ENCODE measurements around the gene ATXN7.

ATXN7 gene

GRCh38 chr3:63909431-63909830 is 45.8 kb downstream of the ATXN7 start:
- DNase-seq, result no peak

- DNase-seq, result no peak
These were observed 46.3 kb downstream of the ATXN7 start for GRCh38 chr3:63910001-63910400.

DNA sequence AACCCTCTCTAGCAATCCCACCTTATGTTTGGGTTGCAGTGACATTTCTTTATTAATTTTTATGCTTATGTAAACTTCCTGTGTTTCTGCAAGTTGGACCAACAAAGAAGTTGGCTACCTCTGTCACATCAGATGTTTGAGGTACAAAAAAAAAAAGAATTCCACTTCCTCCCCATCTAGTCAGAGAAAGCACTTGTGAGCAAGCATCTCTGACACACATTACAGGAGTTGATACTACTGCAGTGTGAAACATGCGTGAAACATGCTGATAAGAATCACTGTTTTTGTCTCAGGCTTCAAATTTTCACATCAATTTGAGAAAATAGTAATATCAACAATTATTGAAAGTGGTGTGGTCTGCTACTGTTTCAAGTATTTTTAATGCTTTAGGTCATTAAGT is 47.2 kb downstream of the ATXN7 start:
- DNase-seq, result no peak

- DNase-seq, result peak in 1 of 2 experiments; percentile 37
These were observed 47.8 kb downstream of the ATXN7 start for GRCh38 chr3:63911509-63911872.

DNA sequence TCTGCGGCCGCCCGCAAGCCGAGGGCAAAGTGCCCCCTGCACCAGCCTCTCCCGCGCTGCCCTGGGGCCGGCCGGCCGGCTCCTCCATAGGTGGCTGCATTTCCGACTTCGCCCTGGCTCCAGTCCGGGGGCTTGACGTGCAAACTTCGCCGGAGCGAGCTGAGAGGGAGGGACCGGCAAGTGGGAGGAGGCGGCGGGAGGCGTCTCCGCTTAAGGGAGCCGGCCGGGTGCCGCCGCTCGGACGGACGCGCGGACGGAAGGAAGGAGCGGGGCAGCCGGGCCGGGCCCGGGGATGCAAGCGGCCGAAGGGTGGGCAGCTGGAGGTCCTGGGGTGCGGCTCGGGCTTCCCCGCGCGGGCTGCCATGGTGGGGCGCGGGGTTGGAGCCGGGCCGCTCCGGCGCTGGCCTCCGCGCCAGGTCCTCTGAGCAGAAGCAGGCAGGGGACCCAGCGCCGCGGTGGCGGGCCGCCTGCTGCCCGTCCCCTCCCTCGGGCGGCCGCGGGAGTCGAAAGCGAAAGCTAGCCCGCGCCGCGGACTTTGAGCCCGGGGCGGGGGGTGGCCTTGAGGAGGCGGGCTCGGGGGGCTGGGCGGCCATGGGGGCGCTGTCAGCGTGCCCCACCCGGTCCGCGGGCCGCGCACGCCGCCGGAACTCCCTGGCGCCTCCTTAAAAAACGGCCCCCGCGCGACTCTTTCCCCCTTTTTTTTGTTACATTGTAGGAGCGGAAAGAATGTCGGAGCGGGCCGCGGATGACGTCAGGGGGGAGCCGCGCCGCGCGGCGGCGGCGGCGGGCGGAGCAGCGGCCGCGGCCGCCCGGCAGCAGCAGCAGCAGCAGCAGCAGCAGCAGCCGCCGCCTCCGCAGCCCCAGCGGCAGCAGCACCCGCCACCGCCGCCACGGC is 48.5 kb downstream of the ATXN7 start, which contains the start of gene SCAANT1:
TSS of gene SCAANT1 (minus strand) at position 511 of the 895 bp plus-strand sequence.
- DNase-seq, result peak; percentile 59 to 65

- peak in 1 of 2 experiments; percentile 32 for DNase-seq
These were observed 49.3 kb downstream of the ATXN7 start for GRCh38 chr3:63912768-63913588.

DNA sequence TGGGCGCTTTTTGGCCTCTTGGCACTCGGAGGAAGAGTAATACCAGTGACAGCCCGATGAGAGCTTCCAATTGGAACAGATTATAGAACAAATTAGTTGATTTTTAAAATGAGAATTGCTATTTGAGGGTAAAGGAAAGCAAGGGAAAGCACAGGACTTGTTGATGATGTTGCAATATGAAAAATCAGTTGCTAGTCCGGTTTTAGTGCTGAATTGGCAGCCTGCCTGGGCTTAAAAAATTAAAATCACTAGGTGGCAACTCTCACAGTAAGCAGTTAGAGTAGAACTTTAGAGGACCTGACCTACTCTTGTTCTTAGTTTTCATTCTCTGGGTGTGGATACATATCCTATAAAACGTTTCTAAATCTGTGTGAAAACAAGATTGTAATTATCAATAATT is 50.6 kb downstream of the ATXN7 start:
- no peak for DNase-seq

- no peak for DNase-seq
These were observed 54.7 kb downstream of the ATXN7 start for GRCh38 chr3:63918321-63918720.

DNA sequence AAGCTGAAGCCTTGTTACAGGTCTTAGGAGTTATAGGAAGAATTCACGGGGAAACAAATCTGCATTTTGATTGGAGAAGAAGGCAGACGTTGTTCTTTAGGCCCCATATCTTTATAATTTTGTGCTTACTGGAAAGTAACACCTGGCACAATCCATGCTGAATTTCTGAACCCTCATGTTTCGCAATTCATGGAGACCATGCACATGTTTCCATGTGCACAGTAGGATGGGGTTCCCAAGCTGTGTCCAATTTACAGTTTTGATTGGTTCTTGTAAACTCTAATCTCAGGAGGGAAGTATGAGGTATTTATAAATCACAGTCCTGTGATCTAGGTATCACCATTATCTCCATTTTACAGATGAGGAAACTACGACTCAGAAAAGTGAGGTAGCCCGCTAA is 56.3 kb downstream of the ATXN7 start:
- DNase-seq, result no peak

DNA sequence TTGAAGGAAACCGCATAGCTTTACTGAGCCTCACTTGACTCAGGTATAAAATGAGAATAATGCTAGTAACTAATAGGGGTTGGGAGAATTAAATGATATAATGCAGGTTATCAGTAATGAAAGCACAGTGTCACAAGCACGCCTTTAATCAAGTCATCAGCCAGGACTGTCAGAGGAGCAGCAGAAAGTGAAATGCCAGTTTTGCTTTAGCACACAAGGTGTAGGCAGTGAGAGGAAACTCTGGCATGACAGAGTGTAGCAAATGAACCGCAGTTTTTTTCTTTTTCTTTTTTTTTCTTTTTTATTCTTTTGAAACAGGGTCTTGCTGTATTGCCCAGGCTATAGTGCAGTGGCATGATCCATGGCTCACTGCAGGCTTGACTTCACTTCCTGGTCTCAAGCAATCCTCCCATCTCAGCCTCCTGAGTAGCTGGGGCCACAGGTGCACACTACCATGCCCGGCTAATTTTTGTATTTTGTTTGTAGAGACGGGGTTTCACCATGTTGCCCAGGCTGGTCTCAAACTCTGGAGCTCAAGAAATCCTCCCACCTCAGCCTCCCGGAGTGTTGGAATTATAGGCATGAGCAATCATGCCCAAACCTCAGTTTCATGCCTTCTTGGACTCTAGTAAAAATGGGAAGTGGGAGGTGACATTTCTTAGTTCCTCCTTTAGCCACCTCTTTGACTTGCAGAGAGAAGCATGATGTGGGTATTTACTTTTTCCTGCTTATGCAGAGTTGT is 58.2 kb downstream of the ATXN7 start:
- DNase-seq, result no peak

- no peak for DNase-seq
These were observed 59.0 kb downstream of the ATXN7 start for GRCh38 chr3:63922491-63923199.

GRCh38 chr3:63926309-63926708 is 62.6 kb downstream of the ATXN7 start:
- DNase-seq, result no peak

GRCh38 chr3:63927422-63928280 is 64.0 kb downstream of the ATXN7 start:
- DNase-seq, result no peak

DNA sequence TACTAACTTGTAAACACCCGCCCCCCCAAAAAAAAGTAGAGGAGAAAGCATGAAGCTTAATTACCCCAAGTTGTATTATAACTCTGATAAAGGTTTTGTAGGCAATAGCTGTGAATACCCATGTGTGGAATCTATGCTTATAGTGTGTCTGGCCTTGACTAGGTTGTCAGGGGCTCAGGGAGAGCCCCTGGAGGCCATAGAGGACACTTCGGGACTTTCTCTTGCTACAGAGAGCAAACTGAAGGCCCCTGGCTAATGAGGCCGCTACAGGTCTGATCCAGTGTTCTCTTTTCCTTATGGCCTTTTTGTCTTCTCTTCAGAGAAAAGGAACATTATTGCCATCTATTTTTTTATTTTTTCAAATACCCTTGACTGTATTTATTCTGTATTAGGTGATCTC is 67.6 kb downstream of the ATXN7 start:
- no peak for DNase-seq

DNA sequence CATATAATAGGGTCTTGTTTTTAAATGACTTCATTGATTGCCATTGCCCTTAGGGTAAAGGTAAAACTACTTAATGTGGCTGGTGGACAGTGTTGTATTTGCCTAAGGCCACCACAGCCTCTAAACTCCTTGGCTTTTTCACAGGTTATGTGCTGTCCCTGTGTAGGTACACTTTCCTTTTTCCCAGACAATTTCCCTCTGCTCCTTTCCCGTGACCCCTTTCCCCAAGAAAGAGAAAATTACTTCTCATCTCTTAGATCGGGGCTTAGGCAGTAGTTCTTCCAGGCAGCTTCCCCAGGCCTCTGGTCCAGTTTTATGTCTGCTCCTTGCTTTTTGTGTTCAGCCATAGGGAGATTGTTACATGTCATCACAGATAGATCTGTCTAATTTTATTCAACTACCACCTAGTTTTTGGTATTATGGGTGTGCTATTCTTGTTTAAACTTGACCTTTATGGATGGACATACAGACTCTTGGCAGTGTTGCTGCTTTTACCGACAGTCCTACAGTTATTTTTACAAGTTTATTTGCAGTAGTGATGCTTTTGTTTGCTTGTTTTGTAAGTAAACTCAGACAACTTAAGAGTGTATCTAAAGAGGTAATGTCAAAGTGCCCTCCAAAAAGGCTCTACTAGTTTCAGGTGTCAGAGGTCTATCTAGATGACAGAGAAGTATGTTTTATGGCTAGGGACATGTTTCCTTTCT is 69.0 kb downstream of the ATXN7 start:
- DNase-seq, result no peak

DNA sequence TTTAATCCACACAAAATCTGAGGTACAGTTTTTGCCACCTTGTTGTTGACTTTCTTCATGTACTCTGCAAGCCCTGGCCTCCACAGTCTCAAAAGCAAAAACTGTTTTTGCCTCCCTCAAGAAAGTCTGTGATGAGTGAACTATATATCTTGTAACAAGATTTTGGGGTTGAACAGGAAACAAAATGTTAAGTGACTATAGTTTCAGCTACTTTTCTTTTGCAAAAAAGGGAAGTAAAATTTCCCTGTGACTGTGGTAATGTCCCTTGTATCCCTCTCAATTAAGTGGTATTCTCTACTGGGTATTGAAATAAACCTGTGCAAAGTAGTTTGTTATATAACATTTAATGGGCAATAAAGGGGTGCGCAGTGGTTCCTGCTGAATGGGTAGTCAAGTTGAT is 69.8 kb downstream of the ATXN7 start:
- no peak for DNase-seq

- DNase-seq, result no peak
These were observed 70.6 kb downstream of the ATXN7 start for GRCh38 chr3:63934041-63934866.

GRCh38 chr3:63936925-63937324 is 73.3 kb downstream of the ATXN7 start:
- peak in 1 of 2 experiments; percentile 12 for DNase-seq

GRCh38 chr3:63937661-63938651 is 74.3 kb downstream of the ATXN7 start:
- peak; percentile 51 to 65 for DNase-seq
